ENCODE data around the gene RASGEF1C.

Gene RASGEF1C

GRCh38 chr5:180116077-180116999 is 92.7 kb downstream of the RASGEF1C start:
- no peaks in the 10 kb centered on the region for H3K4me1 ChIP-seq (ENCODE audit: control insufficient read depth in 1 of 2, insufficient read depth in 1 of 2, low read depth in 1 of 2, low read length in 1 of 2)
- no peak overlapping the region for H3K4me3 ChIP-seq (ENCODE audit: low read depth in 1 of 2, low read length in 1 of 2)
- no peaks in the 10 kb centered on the region for H3K36me3 ChIP-seq
- H3K9me3 ChIP-seq = no peaks in the 10 kb centered on the region
- no peak for TF ChIP-seq CTCF (IDR thresholded peaks at IDR 0.05)
- no peak overlapping the region for H3K27ac ChIP-seq
- H3K27me3 ChIP-seq = no peaks in the 10 kb centered on the region

- H3K36me3 ChIP-seq = no peaks in the 10 kb centered on the region
- TF ChIP-seq CTCF (IDR thresholded peaks at IDR 0.05) = no peak
- H3K4me1 ChIP-seq (ENCODE audit: control insufficient read depth in 1 of 2, insufficient read depth in 1 of 2, low read depth in 1 of 2, low read length in 1 of 2) = no peaks in the 10 kb centered on the region
- no peaks in the 10 kb centered on the region for H3K9me3 ChIP-seq
- H3K27me3 ChIP-seq = no peaks in the 10 kb centered on the region
- H3K4me3 ChIP-seq (ENCODE audit: low read depth in 1 of 2, low read length in 1 of 2) = no peak overlapping the region
- no peak overlapping the region for H3K27ac ChIP-seq
Measured at GRCh38 chr5:180115326-180116076, 93.5 kb downstream of the RASGEF1C start.

GRCh38 chr5:180114304-180115003 is 94.6 kb downstream of the RASGEF1C start:
- H3K9me3 ChIP-seq = no peaks in the 10 kb centered on the region
- H3K27ac ChIP-seq = no peak overlapping the region
- no peaks in the 10 kb centered on the region for H3K27me3 ChIP-seq

GRCh38 chr5:180113660-180114303 is 95.2 kb downstream of the RASGEF1C start:
- no peak for TF ChIP-seq CTCF (IDR thresholded peaks at IDR 0.05)
- H3K9me3 ChIP-seq = no peaks in the 10 kb centered on the region
- H3K27me3 ChIP-seq = no peaks in the 10 kb centered on the region
- no peaks in the 10 kb centered on the region for H3K4me1 ChIP-seq (ENCODE audit: control insufficient read depth in 1 of 2, insufficient read depth in 1 of 2, low read depth in 1 of 2, low read length in 1 of 2)
- no peak overlapping the region for H3K27ac ChIP-seq
- no peak overlapping the region for H3K4me3 ChIP-seq (ENCODE audit: low read depth in 1 of 2, low read length in 1 of 2)
- no peaks in the 10 kb centered on the region for H3K36me3 ChIP-seq

More at GRCh38 chr5:180114304-180115003, 94.6 kb downstream of the RASGEF1C start:
- Histone ChIP-seq H3K36me3 (no peaks in the 10 kb centered on the region), H3K4me3 (ENCODE audit: low read depth in 1 of 2, low read length in 1 of 2) (no peak overlapping the region), H3K4me1 (ENCODE audit: control insufficient read depth in 1 of 2, insufficient read depth in 1 of 2, low read depth in 1 of 2, low read length in 1 of 2) (no peaks in the 10 kb centered on the region)
- no peak for TF ChIP-seq CTCF (IDR thresholded peaks at IDR 0.05)
